GM23248 (cell line): Measurements from ENCODE around the gene ADARB1. TPM values are rescaled to one million over a fixed set of nuclear protein-coding genes. Genes with fewer than 3 reads are reported as not detected.

Source experiments
- DNase-seq: peaks from one replicate; pipeline ENCODE4 v3.0.0-alpha.2; 2015
- H2AFZ ChIP-seq: fragments of 200-600 bp; sonication (generic); 2 replicates; pipeline ENCODE4 v1.6.1; 2016; ENCODE audit warnings: antibody characterized with exemption
- H3F3A ChIP-seq: fragments of 200-600 bp; sonication (generic); 2 replicates; pipeline ENCODE4 v1.6.1; 2016; ENCODE audit warnings: mild to moderate bottlenecking, antibody characterized with exemption, mixed run types; ENCODE audit not compliant: insufficient read depth
- H3K27ac ChIP-seq: fragments of 200-600 bp; sonication (generic); 2 replicates; pipeline ENCODE4 v1.5.1; 2016; ENCODE audit warnings: mild to moderate bottlenecking
- H3K27me3 ChIP-seq: fragments of 200-600 bp; sonication (generic); replicated peaks from 2 replicates; pipeline ENCODE4 v1.6.1; 2016; ENCODE audit warnings: mild to moderate bottlenecking; ENCODE audit not compliant: insufficient read depth
- H3K36me3 ChIP-seq: fragments of 200-600 bp; sonication (generic); 2 replicates; pipeline ENCODE4 v1.6.1; 2016; ENCODE audit warnings: low read depth, mild to moderate bottlenecking
- H3K4me1 ChIP-seq: fragments of 200-600 bp; sonication (generic); 2 replicates; pipeline ENCODE4 v1.6.1; 2016; ENCODE audit warnings: mild to moderate bottlenecking; ENCODE audit not compliant: insufficient read depth
- H3K4me2 ChIP-seq: fragments of 200-600 bp; sonication (generic); one replicate; pipeline ENCODE4 v1.6.1; 2016; ENCODE audit warnings: mild to moderate bottlenecking; ENCODE audit not compliant: unreplicated experiment
- H3K4me3 ChIP-seq: fragments of 200-600 bp; sonication (generic); 2 replicates; pipeline ENCODE4 v1.5.1; 2016; ENCODE audit warnings: mild to moderate bottlenecking
- H3K79me2 ChIP-seq: fragments of 200-600 bp; sonication (generic); 2 replicates; pipeline ENCODE4 v1.6.1; 2016; ENCODE audit warnings: mild to moderate bottlenecking; ENCODE audit not compliant: insufficient read depth
- H3K9ac ChIP-seq: fragments of 200-600 bp; sonication (generic); 2 replicates; pipeline ENCODE4 v1.6.1; 2016; ENCODE audit warnings: mild to moderate bottlenecking
- H3K9me2 ChIP-seq: fragments of 200-600 bp; sonication (generic); 2 replicates; pipeline ENCODE4 v1.6.1; 2016; ENCODE audit warnings: mixed run types, mild to moderate bottlenecking, moderate library complexity; ENCODE audit not compliant: insufficient read depth
- H3K9me3 ChIP-seq: fragments of 200-600 bp; sonication (generic); one replicate; pipeline ENCODE4 v1.6.1; 2017; ENCODE audit warnings: low read depth
- H4K20me1 ChIP-seq: fragments of 200-600 bp; sonication (generic); 2 replicates; pipeline ENCODE4 v1.6.0; 2016; ENCODE audit not compliant: insufficient read depth
- EZH2 ChIP-seq: fragments of 200-600 bp; sonication (generic); IDR thresholded peaks from 2 replicates; pipeline ENCODE4 v1.6.1; 2018; ENCODE audit warnings: antibody characterized with exemption, mild to moderate bottlenecking; ENCODE audit not compliant: insufficient read depth, poor library complexity, severe bottlenecking
- EZH2phosphoT487 ChIP-seq: fragments of 200-600 bp; sonication (generic); IDR thresholded peaks from 2 replicates; pipeline ENCODE4 v1.6.1; 2018; ENCODE audit warnings: antibody characterized with exemption, moderate library complexity, mild to moderate bottlenecking, low read depth; ENCODE audit not compliant: insufficient read depth
- WGBS, 2 experiments: methylation state at CpG; one replicate each; pipeline ENCODE4 v1.1.6; 2015 to 2017; ENCODE audit warnings: low lambda C conversion rate in 2 of 2, low coverage in 1 of 2; ENCODE audit errors: missing lambda C conversion rate in 2 of 2; 5-methylcytosine and 5-hydroxymethylcytosine counted together
- in situ Hi-C: fragments of 300-500 bp; cut with MboI; formaldehyde crosslinking; loops from 2 replicates; pipeline ENCODE4 v1.15.0; 2020
- polyA plus RNA-seq: library from polyadenylated mRNA; unstranded; fragments of >200 nt; fragmentation: Nextera tagmentation; extraction: Ambion mirVana; gene quantifications from 2 replicates; pipeline ENCODE4 v1.2.1, GENCODE V29; 2016
- total RNA-seq: library from RNA; depleted of rRNA; stranded (reverse); fragments of >200 nt; shearing (Covaris generic); gene quantifications from 2 replicates; pipeline ENCODE4 v1.2.3, GENCODE V29; 2014

ADARB1 gene
- total and polyA plus RNA-seq, 2 experiments from 2014 or later = 16.3 to 17.4 TPM

GRCh38 chr21:45149021-45149420 lies 74.6 kb downstream of the ADARB1 start:
- H3K36me3 ChIP-seq = peaks cover 6% of the 10 kb centered on the region; the same call in 1 of the 2 replicates

GRCh38 chr21:45150638-45151131 lies 76.3 kb downstream of the ADARB1 start:
- H3K4me2 ChIP-seq = no peak overlapping the region
- H3K9ac ChIP-seq = no peak overlapping the region
- no peaks in the 10 kb centered on the region for H3K27me3 ChIP-seq
- H3F3A ChIP-seq = peaks cover 18% of the 10 kb centered on the region
- TF ChIP-seq EZH2phosphoT487 (no peak), EZH2 (no peak)
- no peaks in the 10 kb centered on the region for H4K20me1 ChIP-seq
- DNase-seq = no peak
- peaks cover 31% of the 10 kb centered on the region for H3K4me1 ChIP-seq
- no peaks in the 10 kb centered on the region for H3K36me3 ChIP-seq
- H3K27ac ChIP-seq = no peak overlapping the region
- H3K9me3 ChIP-seq = no peaks in the 10 kb centered on the region
- in situ Hi-C loops = no loop called here
- H2AFZ ChIP-seq = no peak overlapping the region
- H3K9me2 ChIP-seq = no peaks in the 10 kb centered on the region
- no peak overlapping the region for H3K4me3 ChIP-seq
- 88 to 91% methylated on average over 6 of the region's 6 CpGs for WGBS, 2 experiments
- peaks cover 3% of the 10 kb centered on the region; the same call in 1 of the 2 replicates for H3K79me2 ChIP-seq

More at GRCh38 chr21:45149021-45149420, 74.6 kb downstream of the ADARB1 start:
- Histone ChIP-seq H3K9ac (no peak overlapping the region), H3K4me3 (no peak overlapping the region), H2AFZ (no peak overlapping the region), H3K27ac (no peak overlapping the region), H3K79me2 (peaks cover 6% of the 10 kb centered on the region; the same call in 1 of the 2 replicates), H3F3A (0 out of 2 replicates have a peak, but pooled peaks cover 5% of the 10 kb centered on the region), H3K4me2 (no peak overlapping the region), H3K4me1 (peaks cover 17% of the 10 kb centered on the region), H4K20me1 (no peaks in the 10 kb centered on the region), H3K27me3 (no peaks in the 10 kb centered on the region), H3K9me2 (no peaks in the 10 kb centered on the region), H3K9me3 (no peaks in the 10 kb centered on the region)
- no peak for TF ChIP-seq EZH2phosphoT487
- no peak for TF ChIP-seq EZH2
- DNase-seq = no peak
- 71 to 80% methylated on average over 5 of the region's 5 CpGs for WGBS, 2 experiments
- in situ Hi-C loops = loop anchor here (10.0 kb wide), 1 partner anchor 306 kb away; no protein-coding TSS in a partner anchor

- DNase-seq = peak; percentile 28
- Histone ChIP-seq H3K27me3 (no peaks in the 10 kb centered on the region), H2AFZ (no peak overlapping the region), H3K79me2 (peaks cover 3% of the 10 kb centered on the region; the same call in 1 of the 2 replicates), H3K4me2 (no peak overlapping the region), H4K20me1 (no peaks in the 10 kb centered on the region), H3K4me1 (peaks cover 31% of the 10 kb centered on the region), H3K27ac (no peak overlapping the region), H3K9me3 (no peaks in the 10 kb centered on the region), H3K36me3 (no peaks in the 10 kb centered on the region), H3K4me3 (no peak overlapping the region), H3F3A (peaks cover 18% of the 10 kb centered on the region), H3K9ac (no peak overlapping the region), H3K9me2 (no peaks in the 10 kb centered on the region)
- TF ChIP-seq EZH2phosphoT487 = no peak
- no peak for TF ChIP-seq EZH2
- 74 to 79% methylated on average over 10 of the region's 10 CpGs for WGBS, 2 experiments
- in situ Hi-C loops = no loop called here
Observed at GRCh38 chr21:45151445-45152160, 77.2 kb downstream of the ADARB1 start.

GRCh38 chr21:45152265-45152746 lies 77.9 kb downstream of the ADARB1 start:
- Histone ChIP-seq H3F3A (peaks cover 18% of the 10 kb centered on the region), H3K9me3 (no peaks in the 10 kb centered on the region), H3K9ac (no peak overlapping the region), H3K4me3 (no peak overlapping the region), H3K4me2 (no peak overlapping the region), H4K20me1 (no peaks in the 10 kb centered on the region), H3K9me2 (no peaks in the 10 kb centered on the region), H3K27me3 (no peaks in the 10 kb centered on the region), H3K79me2 (peaks cover 3% of the 10 kb centered on the region; the same call in 1 of the 2 replicates), H2AFZ (no peak overlapping the region), H3K4me1 (peaks cover 31% of the 10 kb centered on the region), H3K27ac (no peak overlapping the region), H3K36me3 (no peaks in the 10 kb centered on the region)
- 89 to 91% methylated on average over 24 of the region's 24 CpGs for WGBS, 2 experiments
- in situ Hi-C loops = no loop called here
- TF ChIP-seq EZH2 = no peak
- no peak for TF ChIP-seq EZH2phosphoT487
- DNase-seq = no peak
